Activated naive CD8-positive, alpha-beta T cell treated with anti-CD3 and anti-CD28 coated beads for 36 hours (primary cell): Measurements from ENCODE around the gene EGFL6. TPM values are rescaled to one million over a fixed set of nuclear protein-coding genes. Genes with fewer than 3 reads are reported as not detected.

Experiments
- DNase-seq: peaks from one replicate; pipeline ENCODE4 v3.0.0; 2021
- H3K27ac Mint-ChIP-seq: one replicate; pipeline ENCODE4 v1.8.0; 2022; ENCODE audit warnings: mild to moderate bottlenecking, moderate library complexity, mixed read lengths
- H3K27me3 Mint-ChIP-seq: one replicate; pipeline ENCODE4 v1.8.0; 2022; ENCODE audit warnings: mild to moderate bottlenecking, mixed read lengths
- H3K36me3 Mint-ChIP-seq: one replicate; pipeline ENCODE4 v1.8.0; 2021; ENCODE audit warnings: mild to moderate bottlenecking, mixed read lengths
- H3K4me1 Mint-ChIP-seq: one replicate; pipeline ENCODE4 v1.8.0; 2021; ENCODE audit warnings: mixed read lengths
- H3K4me3 Mint-ChIP-seq: one replicate; pipeline ENCODE4 v1.8.0; 2022; ENCODE audit warnings: mild to moderate bottlenecking, moderate library complexity, mixed read lengths
- H3K9me3 Mint-ChIP-seq: one replicate; pipeline ENCODE4 v1.8.0; 2022; ENCODE audit warnings: mixed read lengths
- total RNA-seq, 2 experiments: library from RNA; stranded (reverse); gene quantifications; one replicate each; pipeline ENCODE4 v1.2.3, GENCODE V29; 2021

Gene EGFL6
- total RNA-seq, result 1 to 10 TPM; 1.8 to 2.2 TPM

GRCh38 chrX:13569479-13570260 is at the start of gene EGFL6:
TSS of gene EGFL6 (plus strand) at chrX:13569601. CDS start at chrX:13569862, 261 bp downstream.
- H3K27ac Mint-ChIP-seq, result peak within 1 kb of the TSS; percentile 51
- peaks cover 27% of the 10 kb centered on the region for H3K27me3 Mint-ChIP-seq
- no peaks in the 10 kb centered on the region for H3K36me3 Mint-ChIP-seq
- H3K9me3 Mint-ChIP-seq, result no peaks in the 10 kb centered on the region
- DNase-seq, result peak; percentile 2
- peak within 1 kb of the TSS; percentile 58 for H3K4me3 Mint-ChIP-seq
- peaks cover 19% of the 10 kb centered on the region for H3K4me1 Mint-ChIP-seq

- Mint-ChIP-seq H3K36me3 (no peaks in the 10 kb centered on the region), H3K27me3 (no peaks in the 10 kb centered on the region), H3K27ac (no peak overlapping the region), H3K9me3 (no peaks in the 10 kb centered on the region), H3K4me1 (peaks cover 4% of the 10 kb centered on the region), H3K4me3 (no peak overlapping the region)
- no peak for DNase-seq
Observed at GRCh38 chrX:13520351-13520750, 49.0 kb upstream of the EGFL6 start.

- no peak overlapping the region for H3K4me3 Mint-ChIP-seq
- DNase-seq, result no peak
Observed at GRCh38 chrX:13520936-13521335, 48.5 kb upstream of the EGFL6 start.

GRCh38 chrX:13522811-13523210 is 46.6 kb upstream of the EGFL6 start:
- no peaks in the 10 kb centered on the region for H3K36me3 Mint-ChIP-seq
- H3K4me1 Mint-ChIP-seq, result peaks cover 4% of the 10 kb centered on the region
- no peak overlapping the region for H3K4me3 Mint-ChIP-seq
- H3K9me3 Mint-ChIP-seq, result peaks cover 2% of the 10 kb centered on the region
- H3K27ac Mint-ChIP-seq, result no peak overlapping the region
- no peak for DNase-seq
- no peaks in the 10 kb centered on the region for H3K27me3 Mint-ChIP-seq

More at GRCh38 chrX:13520936-13521335, 48.5 kb upstream of the EGFL6 start:
- H3K27ac Mint-ChIP-seq, result no peak overlapping the region
- H3K27me3 Mint-ChIP-seq, result no peaks in the 10 kb centered on the region
- no peaks in the 10 kb centered on the region for H3K9me3 Mint-ChIP-seq
- no peaks in the 10 kb centered on the region for H3K36me3 Mint-ChIP-seq
- H3K4me1 Mint-ChIP-seq, result peaks cover 4% of the 10 kb centered on the region

- Mint-ChIP-seq H3K36me3 (no peaks in the 10 kb centered on the region), H3K9me3 (no peaks in the 10 kb centered on the region), H3K27ac (no peak overlapping the region), H3K4me1 (no peaks in the 10 kb centered on the region), H3K4me3 (no peak overlapping the region), H3K27me3 (no peaks in the 10 kb centered on the region)
- DNase-seq, result no peak
Observed at GRCh38 chrX:13533726-13534125, 35.7 kb upstream of the EGFL6 start.

- Mint-ChIP-seq H3K9me3 (no peaks in the 10 kb centered on the region), H3K4me1 (no peaks in the 10 kb centered on the region), H3K36me3 (no peaks in the 10 kb centered on the region), H3K27me3 (no peaks in the 10 kb centered on the region), H3K27ac (no peak overlapping the region), H3K4me3 (no peak overlapping the region)
- no peak for DNase-seq
Observed at GRCh38 chrX:13535376-13536165, 33.8 kb upstream of the EGFL6 start.

- no peaks in the 10 kb centered on the region for H3K4me1 Mint-ChIP-seq
- no peak overlapping the region for H3K27ac Mint-ChIP-seq
- no peak overlapping the region for H3K4me3 Mint-ChIP-seq
- H3K27me3 Mint-ChIP-seq, result no peaks in the 10 kb centered on the region
- no peaks in the 10 kb centered on the region for H3K9me3 Mint-ChIP-seq
- DNase-seq, result no peak
- no peaks in the 10 kb centered on the region for H3K36me3 Mint-ChIP-seq
Observed at GRCh38 chrX:13536551-13536950, 32.9 kb upstream of the EGFL6 start.

- Mint-ChIP-seq H3K36me3 (no peaks in the 10 kb centered on the region), H3K4me3 (no peak overlapping the region), H3K9me3 (no peaks in the 10 kb centered on the region), H3K27ac (no peak overlapping the region), H3K4me1 (no peaks in the 10 kb centered on the region), H3K27me3 (no peaks in the 10 kb centered on the region)
- no peak for DNase-seq
Observed at GRCh38 chrX:13538414-13538813, 31.0 kb upstream of the EGFL6 start.

GRCh38 chrX:13540602-13541001 is 28.8 kb upstream of the EGFL6 start:
- DNase-seq, result no peak
- H3K4me3 Mint-ChIP-seq, result no peak overlapping the region
- H3K27me3 Mint-ChIP-seq, result no peaks in the 10 kb centered on the region
- no peaks in the 10 kb centered on the region for H3K4me1 Mint-ChIP-seq
- no peaks in the 10 kb centered on the region for H3K36me3 Mint-ChIP-seq
- H3K9me3 Mint-ChIP-seq, result no peaks in the 10 kb centered on the region
- no peak overlapping the region for H3K27ac Mint-ChIP-seq

- H3K4me1 Mint-ChIP-seq, result no peaks in the 10 kb centered on the region
- H3K36me3 Mint-ChIP-seq, result no peaks in the 10 kb centered on the region
- H3K27ac Mint-ChIP-seq, result no peak overlapping the region
- no peak overlapping the region for H3K4me3 Mint-ChIP-seq
- no peaks in the 10 kb centered on the region for H3K9me3 Mint-ChIP-seq
- H3K27me3 Mint-ChIP-seq, result peaks cover 11% of the 10 kb centered on the region
- DNase-seq, result no peak
Observed at GRCh38 chrX:13545726-13546125, 23.7 kb upstream of the EGFL6 start.

- H3K36me3 Mint-ChIP-seq, result no peaks in the 10 kb centered on the region
- no peaks in the 10 kb centered on the region for H3K4me1 Mint-ChIP-seq
- no peak overlapping the region for H3K27ac Mint-ChIP-seq
- H3K9me3 Mint-ChIP-seq, result no peaks in the 10 kb centered on the region
- DNase-seq, result no peak
- H3K27me3 Mint-ChIP-seq, result peaks cover 11% of the 10 kb centered on the region
- no peak overlapping the region for H3K4me3 Mint-ChIP-seq
Observed at GRCh38 chrX:13547671-13548070, 21.7 kb upstream of the EGFL6 start.

GRCh38 chrX:13550346-13550745 is 19.1 kb upstream of the EGFL6 start:
- no peaks in the 10 kb centered on the region for H3K9me3 Mint-ChIP-seq
- H3K27me3 Mint-ChIP-seq, result peaks cover 11% of the 10 kb centered on the region
- no peak overlapping the region for H3K4me3 Mint-ChIP-seq
- H3K27ac Mint-ChIP-seq, result no peak overlapping the region
- H3K36me3 Mint-ChIP-seq, result no peaks in the 10 kb centered on the region
- no peaks in the 10 kb centered on the region for H3K4me1 Mint-ChIP-seq
- no peak for DNase-seq

GRCh38 chrX:13551610-13552009 is 17.8 kb upstream of the EGFL6 start:
- no peak overlapping the region for H3K4me3 Mint-ChIP-seq
- H3K36me3 Mint-ChIP-seq, result no peaks in the 10 kb centered on the region
- H3K4me1 Mint-ChIP-seq, result no peaks in the 10 kb centered on the region
- H3K9me3 Mint-ChIP-seq, result no peaks in the 10 kb centered on the region
- no peak overlapping the region for H3K27ac Mint-ChIP-seq
- H3K27me3 Mint-ChIP-seq, result peaks cover 11% of the 10 kb centered on the region
- no peak for DNase-seq

GRCh38 chrX:13552892-13553291 is 16.5 kb upstream of the EGFL6 start:
- no peaks in the 10 kb centered on the region for H3K4me1 Mint-ChIP-seq
- no peaks in the 10 kb centered on the region for H3K9me3 Mint-ChIP-seq
- no peak for DNase-seq
- peaks cover 8% of the 10 kb centered on the region for H3K27me3 Mint-ChIP-seq
- H3K36me3 Mint-ChIP-seq, result no peaks in the 10 kb centered on the region
- no peak overlapping the region for H3K27ac Mint-ChIP-seq
- H3K4me3 Mint-ChIP-seq, result no peak overlapping the region

GRCh38 chrX:13565511-13565910 is 3.9 kb upstream of the EGFL6 start:
- no peak overlapping the region for H3K27ac Mint-ChIP-seq
- H3K27me3 Mint-ChIP-seq, result peaks cover 30% of the 10 kb centered on the region
- H3K4me3 Mint-ChIP-seq, result no peak overlapping the region
- peaks cover 13% of the 10 kb centered on the region for H3K4me1 Mint-ChIP-seq
- H3K36me3 Mint-ChIP-seq, result no peaks in the 10 kb centered on the region
- DNase-seq, result no peak
- H3K9me3 Mint-ChIP-seq, result no peaks in the 10 kb centered on the region

GRCh38 chrX:13570261-13570605 is 832 bp downstream of the EGFL6 start:
- Mint-ChIP-seq H3K9me3 (no peaks in the 10 kb centered on the region), H3K4me3 (peak overlapping the region; percentile 58), H3K27me3 (peaks cover 27% of the 10 kb centered on the region), H3K36me3 (no peaks in the 10 kb centered on the region), H3K4me1 (peaks cover 19% of the 10 kb centered on the region), H3K27ac (peak overlapping the region; percentile 51)
- DNase-seq, result peak; percentile 11
